GM11168 (cell line): Measurements from ENCODE around the gene ENO1.

Source experiments
- in situ Hi-C: fragments of 300-500 bp; cut with MboI; formaldehyde crosslinking; loops from one replicate; pipeline ENCODE4 v1.12.0; 2022; ENCODE audit warnings: low sequenced_read_pairs; ENCODE audit not compliant: unreplicated experiment

Gene ENO1

GRCh38 chr1:8816831-8817411 is 61.6 kb downstream of the ENO1 start:
- in situ Hi-C loops: no loop called here

- in situ Hi-C loops: no loop called here
These were observed 62.2 kb downstream of the ENO1 start for GRCh38 chr1:8816264-8816663.

- in situ Hi-C loops: no loop called here
These were observed 62.8 kb downstream of the ENO1 start for GRCh38 chr1:8815582-8816151.

GRCh38 chr1:8814865-8815264 is 63.6 kb downstream of the ENO1 start:
- in situ Hi-C loops: no loop called here

GRCh38 chr1:8813991-8814390 is 64.5 kb downstream of the ENO1 start:
- in situ Hi-C loops: no loop called here

GRCh38 chr1:8813016-8813763 is 65.3 kb downstream of the ENO1 start:
- in situ Hi-C loops: no loop called here

GRCh38 chr1:8812081-8812480 is 66.4 kb downstream of the ENO1 start:
- in situ Hi-C loops: no loop called here
